GM21619 (cell line): ENCODE measurements around the gene TRHDE.
"Not testable (repeated sequence)": the region's sequence is repeated elsewhere in the genome, so short reads cannot be mapped to it uniquely, and the experiment has no call there.

Source experiments
- ATAC-seq: cut with Tn5 transposase; IDR thresholded peaks from one replicate; pipeline ENCODE4 v1.9.1; 2021; ENCODE audit not compliant: unreplicated experiment

The TRHDE gene

DNA sequence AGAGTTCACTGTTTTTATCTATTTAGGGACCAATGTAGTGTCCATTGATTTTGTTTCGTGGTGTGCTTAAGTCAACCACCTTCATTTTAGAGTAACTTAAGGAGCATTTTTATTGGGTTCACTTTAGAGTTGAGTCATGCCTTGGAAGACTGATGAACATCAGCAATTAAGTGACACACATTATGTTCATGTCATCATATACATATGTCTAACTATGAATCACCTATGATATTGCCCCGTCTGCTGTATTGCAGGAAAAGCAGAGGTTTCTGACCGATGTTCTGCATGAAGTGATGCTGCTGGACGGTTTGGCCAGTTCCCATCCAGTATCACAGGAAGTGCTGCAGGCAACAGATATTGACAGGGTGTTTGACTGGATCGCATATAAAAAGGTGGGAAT is 227.1 kb downstream of the TRHDE start:
- no peak for ATAC-seq

DNA sequence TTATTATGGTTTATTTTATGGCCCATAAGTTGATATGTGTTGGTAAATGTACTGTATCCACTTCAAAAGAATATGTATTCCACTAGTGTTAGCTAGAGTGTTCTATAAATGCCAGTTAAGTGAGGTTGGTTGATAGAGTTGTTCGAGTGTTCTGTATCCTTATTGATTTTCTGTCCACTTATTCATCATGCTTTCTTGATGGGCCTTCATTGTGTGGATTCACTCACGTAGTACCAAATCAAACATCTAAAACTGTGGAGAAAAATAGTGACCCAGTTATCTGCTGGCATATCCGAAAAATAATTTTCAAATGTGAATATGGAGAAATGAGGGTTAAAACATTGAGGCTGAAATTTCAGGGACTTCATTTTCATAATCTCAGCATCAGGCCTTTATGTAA is 230.4 kb downstream of the TRHDE start:
- ATAC-seq, result no peak

DNA sequence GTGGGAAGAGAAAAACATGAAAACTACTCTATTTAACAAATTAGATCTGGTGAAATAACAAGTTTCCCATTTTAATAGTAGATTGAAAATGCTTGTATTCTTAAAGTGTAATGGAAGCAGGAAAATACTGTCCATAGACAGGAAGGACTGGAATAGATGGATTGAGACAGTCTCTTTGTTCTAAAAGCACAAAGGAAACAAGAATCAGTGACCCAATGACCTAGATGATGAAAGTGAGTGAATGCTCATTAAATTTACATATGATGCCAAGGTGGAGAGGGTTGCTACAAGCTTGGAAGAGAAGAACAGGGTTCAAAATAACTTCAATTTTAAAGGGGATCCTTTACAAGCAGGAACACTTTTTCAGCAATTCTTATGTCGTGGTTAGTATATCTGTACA is 233.1 kb downstream of the TRHDE start:
- no peak for ATAC-seq

DNA sequence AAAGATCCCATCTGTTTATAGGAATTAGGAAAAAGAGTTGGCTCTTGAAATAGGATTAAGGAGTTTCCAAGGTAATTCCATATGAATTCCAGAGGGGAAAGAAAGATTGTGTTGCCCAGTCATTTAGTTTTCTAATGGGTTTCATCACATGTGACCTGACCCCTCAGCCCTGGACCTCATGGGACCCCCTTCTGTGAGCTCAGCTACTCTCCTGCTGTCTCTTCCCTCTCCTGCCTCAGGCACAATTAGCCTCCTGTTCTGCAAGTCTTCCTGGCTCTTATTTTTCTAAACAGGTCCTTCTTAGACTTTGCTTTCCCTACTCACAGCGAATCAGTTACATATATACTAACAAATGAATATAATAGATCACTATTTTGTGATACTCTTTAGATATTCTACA is 237.7 kb downstream of the TRHDE start:
- no peak for ATAC-seq

DNA sequence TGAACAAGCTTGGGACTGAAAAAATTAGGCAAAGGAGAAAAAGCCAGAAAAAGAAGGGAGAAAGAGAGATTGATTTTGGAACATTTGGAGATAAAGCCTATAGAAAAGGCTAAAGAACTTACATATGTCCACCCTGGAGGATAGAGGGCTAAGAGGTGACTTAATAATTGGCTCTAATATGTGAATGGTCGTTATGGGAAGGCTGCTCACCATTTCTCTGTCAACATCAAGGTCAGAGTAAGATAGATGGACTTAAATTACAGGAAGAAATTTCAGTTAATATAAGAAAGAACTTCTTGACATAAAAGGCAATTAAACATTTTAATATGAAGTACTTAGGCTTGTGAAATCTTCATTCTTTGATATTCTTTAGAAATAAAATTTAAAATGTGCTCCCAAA is 238.6 kb downstream of the TRHDE start:
- ATAC-seq, result no peak

DNA sequence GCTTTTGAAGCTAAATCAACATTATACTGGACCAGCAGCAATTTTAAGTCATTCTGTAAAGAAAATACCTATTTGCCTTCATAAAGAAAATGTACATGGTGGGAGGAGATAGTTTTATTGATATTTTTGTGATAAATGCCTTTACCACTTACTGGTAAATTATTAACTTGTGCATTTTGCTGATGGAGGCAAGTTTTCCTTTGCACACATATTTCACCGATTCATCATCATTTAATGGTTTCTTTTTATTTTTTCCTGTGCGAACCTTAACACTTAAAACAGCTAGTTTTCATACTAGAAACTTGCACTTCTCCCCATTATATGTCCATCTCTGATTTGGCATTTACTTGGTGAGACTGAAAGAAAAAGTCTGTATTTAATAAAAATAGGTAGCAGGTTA is 239.3 kb downstream of the TRHDE start:
- no peak for ATAC-seq

DNA sequence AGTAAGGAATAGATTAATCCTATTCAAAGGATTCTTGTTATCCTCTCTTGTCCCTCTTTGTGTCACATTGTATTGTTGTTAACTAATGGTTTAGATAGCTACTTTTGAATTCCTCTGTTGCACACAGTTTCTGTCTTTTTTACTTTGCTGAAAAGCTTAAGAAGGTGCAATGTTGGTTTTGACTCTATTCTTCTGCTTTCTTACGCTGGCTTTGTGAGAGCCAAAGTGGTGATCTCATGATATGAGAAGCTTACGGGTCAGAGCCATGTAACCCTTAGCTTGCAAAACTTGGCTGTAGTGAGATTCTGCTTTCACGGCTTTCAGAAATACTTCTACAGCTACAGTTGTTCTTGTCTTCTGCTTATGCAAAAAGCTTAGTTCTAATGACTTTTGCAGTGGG is 239.7 kb downstream of the TRHDE start:
- no peak for ATAC-seq

DNA sequence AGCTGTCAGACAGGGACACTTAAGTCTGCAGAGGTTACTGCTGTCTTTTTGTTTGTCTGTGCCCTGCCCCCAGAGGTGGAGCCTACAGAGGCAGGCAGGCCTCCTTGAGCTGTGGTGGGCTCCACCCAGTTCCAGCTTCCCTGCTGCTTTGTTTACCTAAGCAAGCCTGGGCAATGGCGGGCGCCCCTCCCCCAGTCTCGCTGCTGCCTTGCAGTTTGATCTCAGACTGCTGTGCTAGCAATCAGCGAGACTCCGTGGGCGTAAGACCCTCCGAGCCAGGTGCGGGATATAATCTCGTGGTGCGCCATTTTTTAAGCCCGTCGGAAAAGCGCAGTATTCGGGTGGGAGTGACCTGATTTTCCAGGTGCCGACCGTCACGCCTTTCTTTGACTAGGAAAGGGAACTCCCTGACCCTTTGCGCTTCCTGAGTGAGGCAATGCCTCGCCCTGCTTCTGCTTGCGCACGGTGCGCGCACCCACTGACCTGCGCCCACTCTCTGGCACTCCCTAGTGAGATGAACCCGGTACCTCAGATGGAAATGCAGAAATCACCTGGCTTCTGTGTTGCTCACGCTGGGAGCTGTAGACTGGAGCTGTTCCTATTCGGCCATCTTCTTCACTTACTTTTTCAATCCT is 248.0 kb downstream of the TRHDE start:
- ATAC-seq, result not testable (repeated sequence)

DNA sequence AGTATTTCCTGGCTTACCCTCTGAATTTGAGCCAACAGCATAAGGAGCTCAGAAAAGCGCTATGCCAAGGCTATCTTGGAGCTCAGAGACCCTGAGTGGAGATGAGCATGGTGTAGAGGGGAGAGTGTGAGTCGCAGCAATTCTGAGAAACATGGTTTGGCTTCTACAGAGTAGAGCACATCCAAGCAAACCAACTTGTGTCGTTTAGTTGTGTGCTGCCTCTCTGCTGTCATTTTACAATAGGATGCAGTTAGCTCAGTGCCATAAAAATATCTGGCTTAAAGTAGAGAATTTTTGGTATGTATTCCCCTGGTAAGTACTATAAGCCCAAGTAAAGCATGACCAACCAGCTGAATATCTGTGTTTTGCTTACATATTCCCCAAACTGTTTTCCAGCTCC is 249.2 kb downstream of the TRHDE start:
- no peak for ATAC-seq

DNA sequence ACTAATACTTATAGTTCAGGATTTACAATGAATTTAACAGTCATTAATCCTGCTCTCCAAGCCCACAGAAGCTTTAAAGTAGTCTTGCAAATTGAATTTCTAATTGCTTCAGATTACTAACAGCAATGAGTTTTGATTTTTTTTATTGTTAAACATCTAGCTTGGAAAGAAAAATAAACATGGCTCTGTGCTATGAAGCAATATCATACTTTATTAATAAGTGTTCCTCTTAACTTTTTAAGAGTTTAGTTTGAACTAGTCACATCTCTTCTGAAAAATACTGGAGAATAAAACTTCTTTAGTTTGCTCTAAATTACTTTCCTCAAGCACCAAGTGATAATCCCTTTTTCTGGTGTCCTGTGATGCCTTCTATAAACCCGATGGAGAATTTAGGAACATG is 250.2 kb downstream of the TRHDE start:
- no peak for ATAC-seq

DNA sequence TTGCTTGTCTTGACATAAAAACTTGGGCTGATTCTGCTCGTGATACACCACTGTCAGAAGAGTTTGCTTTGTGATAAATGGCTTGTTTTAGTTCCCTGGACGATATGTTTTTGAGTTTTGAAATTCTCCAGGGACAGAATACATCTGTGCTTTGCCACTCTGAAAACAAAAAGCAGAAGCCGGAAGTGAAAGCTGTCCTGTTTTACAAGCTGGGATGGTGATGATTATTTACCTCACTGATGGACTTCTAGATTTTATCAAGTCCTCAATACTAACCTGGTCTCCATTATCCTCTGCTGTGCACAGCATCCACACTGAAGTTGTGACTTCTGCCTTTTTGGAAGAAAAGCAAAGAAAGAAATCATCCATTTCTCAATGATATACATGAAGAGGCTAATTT is 251.6 kb downstream of the TRHDE start:
- no peak for ATAC-seq

DNA sequence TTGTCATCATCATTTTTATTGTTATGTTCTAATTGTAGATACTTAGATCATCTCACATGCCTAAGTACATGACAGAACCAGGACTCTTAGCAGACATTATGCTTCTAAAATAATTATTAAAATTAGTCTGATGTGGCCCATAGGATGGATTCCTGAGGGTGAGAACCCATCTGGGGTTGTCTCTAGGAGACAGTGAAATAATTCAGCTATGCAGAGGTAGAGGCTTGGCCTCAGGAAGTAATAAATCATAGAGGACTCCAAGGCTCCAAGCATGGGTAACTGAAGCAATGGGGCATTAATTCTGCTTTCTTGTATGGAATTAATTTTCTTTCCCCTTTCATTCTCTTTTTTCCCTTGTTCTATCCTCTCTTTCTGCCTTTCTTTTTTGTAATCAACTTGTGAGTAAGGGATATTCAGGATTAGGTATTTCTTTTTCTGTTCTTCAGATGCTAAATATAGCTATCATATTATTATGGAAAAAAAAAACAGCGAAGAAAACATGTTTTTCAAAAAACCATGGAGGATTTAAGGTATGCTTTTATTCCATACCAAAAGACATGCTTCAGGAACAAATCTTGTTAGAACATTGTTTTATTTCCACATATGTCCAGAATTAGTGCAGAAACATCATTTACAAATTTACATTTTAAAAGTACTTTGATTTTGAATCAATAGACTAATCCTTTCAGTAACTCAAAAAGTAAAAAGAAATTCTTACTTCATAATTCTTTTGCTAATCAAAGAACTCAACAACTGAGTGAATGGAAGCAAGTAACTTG is 263.2 kb downstream of the TRHDE start:
- no peak for ATAC-seq

DNA sequence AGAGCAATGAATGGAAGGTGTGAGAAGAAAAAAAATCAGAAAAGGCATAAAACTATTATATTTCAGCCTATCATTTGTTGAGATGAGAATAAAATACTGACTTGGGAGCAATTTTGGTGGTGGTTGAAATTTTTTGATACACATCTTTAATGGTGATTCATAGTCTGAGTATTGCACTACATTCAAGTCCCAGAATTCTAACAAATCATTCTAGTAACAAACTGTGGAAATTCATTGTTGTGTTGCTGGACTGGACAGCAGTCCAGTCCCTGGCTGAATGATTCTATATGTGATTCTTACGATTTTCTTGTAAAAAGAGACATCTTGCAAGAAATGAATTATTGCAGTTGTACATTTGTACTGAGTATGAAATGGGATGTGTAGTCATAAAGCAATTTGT is 268.6 kb downstream of the TRHDE start:
- ATAC-seq, result no peak

DNA sequence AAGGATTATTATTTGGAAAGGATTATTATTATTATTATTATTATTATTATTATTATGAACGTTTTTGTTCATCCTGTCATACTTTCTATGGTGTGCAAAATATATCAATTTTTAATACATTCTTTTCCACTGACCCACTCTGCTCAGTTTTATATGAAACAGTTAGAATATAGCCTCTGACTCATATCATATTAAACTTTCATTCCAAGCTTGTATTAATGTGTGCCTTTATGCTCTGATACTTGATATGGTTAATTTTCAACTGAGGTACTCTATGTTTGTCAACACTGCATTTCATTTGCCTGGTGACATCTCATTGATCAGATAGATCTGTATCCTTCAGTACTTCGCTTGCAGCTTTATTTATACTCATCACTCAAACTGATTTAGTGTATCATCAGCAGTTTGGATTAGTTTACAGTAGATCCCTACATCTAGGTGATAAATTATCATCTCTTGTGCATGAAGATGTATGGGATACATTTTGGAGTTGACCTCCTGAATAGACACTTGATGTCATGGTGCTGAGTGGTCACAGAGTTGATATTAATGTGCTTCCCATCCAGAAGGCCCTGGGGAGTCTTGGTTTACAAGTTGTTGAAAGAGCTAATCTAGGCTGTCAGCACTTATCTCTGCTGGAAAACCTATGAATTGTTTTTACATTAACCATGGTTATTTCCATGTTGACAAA is 271.8 kb downstream of the TRHDE start:
- ATAC-seq, result no peak

DNA sequence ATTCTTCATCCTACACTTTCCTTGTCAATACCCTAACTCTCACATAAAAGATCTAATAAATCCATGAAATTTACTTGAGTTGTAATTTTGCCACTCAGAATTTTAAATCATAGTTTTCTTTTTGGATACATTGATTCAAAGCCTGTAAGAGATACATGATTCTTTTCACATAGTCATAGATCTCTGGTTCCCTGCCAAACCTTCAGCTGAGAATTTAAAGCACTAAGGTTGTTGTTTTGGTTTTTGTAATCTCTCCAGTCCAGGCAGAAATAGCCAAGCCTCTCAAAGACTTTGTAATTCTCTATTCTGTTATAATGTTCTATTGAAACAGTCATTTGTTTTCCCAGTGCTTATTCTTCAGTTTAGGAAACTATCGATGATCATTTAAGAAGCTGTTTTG is 273.9 kb downstream of the TRHDE start:
- no peak for ATAC-seq

DNA sequence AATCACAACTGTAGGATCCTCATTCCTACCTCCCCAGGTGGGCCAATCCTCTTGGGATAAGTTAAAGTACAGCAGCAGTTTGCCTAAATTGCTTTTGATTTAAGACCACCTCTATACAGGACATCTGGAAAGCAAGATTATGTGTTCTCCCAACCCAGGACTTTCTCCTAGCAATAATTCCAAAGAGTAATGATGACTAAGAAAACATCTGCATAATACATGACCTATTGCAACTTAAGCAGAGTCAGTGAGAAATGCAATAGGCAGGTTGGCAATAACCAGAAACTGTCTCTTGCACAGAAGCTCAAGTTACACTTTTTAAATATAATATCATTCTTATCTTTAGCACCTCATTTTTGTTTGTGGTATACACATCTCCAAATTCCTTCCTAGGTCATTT is 275.4 kb downstream of the TRHDE start:
- ATAC-seq, result no peak

DNA sequence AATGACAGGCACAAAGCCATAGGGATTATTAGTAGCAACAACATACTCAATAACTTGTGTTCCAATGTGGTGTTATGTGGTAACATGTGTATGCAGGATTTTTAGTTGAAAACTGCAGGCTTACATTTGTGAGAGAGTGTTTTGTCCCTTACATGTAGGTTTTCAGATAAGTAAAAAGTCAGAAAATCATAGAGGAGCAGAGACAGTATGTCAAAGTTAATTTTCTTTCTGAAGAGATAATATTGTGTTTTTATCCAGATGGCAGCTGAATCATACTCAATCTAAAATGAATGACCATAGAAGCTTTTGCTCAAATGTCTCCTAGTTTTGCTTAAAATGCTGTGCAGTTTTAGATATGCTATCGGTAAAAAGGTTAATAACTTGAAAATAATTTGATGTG is 277.0 kb downstream of the TRHDE start:
- no peak for ATAC-seq

DNA sequence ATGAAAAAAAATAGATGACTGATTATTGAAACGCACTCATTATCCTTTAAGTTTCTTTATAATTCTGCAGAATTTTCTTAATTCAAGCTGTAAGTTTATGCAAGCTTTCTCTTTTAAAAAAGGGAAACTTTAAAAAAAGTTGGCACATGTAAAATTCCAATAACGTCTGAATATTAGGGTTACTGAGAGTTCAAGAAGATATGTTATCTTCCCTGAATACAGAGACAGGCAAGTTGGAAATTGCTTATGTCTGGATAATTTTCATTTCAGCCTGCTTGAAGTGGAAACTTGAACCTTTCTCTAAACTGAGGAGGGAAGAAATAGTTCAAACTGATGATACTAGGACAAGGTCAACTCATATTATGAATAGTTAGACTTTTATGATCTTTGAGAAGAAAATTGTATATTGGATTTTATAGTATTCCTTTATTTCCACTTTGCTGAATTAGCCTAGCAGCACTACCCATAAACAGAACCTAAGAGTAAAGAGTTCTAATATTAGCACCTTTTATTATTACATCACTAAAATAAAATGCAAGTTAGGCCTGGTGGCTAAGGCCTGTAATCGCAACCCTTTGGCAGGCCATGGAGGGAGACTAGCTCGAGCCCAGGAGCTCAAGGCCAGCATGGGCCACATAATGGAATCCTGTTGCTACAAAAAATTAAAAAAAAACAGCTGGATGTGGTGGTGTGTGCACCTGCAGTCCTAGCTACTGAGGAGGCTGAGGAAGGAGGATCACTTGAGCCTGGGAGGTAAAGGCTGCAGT is 288.0 kb downstream of the TRHDE start:
- ATAC-seq, result no peak

DNA sequence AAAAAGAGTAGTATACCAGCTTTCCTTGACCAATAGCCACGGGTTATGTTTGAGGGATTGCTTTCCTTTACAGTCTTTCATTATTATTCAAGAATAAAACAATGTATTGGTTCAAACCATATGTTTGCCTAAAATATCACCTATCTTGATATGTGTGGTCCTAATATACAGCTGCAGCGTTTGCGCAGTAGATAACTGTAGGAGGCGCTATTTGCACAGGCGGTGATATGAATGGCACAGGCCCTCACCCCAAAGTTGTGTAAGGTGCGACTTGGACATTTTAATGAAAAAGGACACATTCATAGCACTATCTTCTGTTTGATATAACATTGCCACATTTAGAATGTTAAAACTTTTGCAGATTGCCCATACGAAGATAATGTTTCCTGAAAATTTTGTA is 298.4 kb downstream of the TRHDE start:
- no peak for ATAC-seq

DNA sequence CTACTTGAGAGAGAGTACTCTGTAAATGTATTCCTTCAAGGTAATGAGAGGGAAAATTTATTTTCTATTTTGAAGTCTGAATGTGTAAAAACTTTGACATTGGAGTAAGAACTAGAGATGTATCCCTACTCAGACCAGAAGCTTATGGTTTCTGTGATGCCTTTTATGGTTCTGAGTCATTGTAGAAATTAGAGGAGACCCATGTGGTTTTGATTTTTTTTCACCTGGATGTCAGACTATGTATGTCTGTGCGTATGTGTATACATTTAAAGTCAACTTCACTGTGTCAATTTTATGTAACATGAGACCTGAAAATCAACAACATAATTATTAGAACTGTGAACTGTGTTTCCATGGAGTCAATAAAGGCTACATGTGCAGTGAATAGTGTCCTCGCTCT is 302.0 kb downstream of the TRHDE start:
- no peak for ATAC-seq

DNA sequence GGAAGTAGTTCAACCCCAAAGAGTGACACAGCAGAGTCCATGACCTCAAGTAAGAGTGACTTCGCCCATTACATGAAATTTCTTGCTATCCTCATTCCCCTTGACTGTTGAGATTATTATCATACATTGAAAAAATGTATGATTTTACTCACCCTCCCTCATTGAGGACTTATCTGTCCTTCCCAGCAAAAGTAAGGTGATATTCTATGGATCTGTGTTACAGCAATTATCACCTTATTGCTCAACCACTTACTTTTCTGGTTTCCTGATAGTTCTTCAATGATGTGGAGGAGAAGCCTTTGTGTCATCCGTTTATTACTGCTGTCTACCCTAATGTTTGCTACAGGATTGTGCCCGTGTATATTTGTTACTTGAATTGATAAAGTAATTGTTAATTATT is 306.2 kb downstream of the TRHDE start:
- ATAC-seq, result no peak

DNA sequence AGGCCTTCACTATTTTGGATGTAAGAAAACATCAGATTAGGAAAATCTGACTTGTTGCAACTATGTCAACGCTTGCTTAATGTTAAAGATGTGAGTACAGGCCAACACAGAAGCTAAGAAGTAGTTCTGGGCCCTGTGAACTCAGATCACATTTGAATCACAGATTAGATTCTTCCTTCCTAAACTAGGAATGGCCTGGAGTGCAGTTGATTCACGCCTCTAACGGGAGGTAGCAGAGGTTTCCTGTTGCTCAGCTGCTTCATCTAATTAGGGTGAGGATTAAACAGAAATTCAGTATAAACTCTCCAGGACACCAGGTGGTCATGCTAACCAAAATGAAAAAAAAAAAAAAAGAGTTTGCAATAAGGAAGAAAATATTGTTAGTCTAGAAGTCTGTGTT is 314.3 kb downstream of the TRHDE start:
- no peak for ATAC-seq
